Measurements from ENCODE around the gene VPS13C.
"Not testable (repeated sequence)": the region's sequence is repeated elsewhere in the genome, so short reads cannot be mapped to it uniquely, and the experiment has no call there.

The VPS13C gene

DNA sequence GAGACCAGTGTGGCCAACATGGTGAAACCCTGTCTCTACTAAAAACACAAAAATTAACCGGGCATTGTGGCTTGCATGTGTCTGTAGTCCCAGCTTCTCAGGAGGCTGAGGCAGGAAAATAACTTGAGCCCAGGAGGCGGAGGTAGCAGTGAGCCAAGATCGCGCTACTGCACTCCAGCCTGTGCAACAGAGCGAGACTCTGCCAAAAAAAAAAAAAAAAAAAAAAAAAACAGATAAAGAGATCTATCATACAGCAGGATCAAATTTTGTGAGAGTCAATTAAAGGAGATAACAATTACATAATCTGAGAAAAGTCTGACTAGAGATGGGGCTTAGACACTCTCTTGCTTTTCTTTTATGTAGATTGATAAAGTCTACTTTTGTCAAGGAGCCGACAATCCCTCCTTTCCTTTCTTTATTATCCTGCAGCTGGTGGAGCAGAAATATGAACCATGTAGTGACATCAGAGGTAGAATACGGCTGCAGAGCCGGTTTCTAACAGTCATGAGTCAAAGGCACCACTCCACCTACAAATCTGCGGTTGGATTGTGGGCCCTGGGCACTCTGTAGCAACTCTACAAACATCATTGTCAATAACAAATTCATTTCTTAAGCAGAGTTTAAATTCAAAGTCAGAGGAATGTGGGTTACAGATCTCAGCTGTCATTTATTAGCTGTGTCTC lies 15.5 kb upstream of the VPS13C start:
- no peak for DNase-seq

DNA sequence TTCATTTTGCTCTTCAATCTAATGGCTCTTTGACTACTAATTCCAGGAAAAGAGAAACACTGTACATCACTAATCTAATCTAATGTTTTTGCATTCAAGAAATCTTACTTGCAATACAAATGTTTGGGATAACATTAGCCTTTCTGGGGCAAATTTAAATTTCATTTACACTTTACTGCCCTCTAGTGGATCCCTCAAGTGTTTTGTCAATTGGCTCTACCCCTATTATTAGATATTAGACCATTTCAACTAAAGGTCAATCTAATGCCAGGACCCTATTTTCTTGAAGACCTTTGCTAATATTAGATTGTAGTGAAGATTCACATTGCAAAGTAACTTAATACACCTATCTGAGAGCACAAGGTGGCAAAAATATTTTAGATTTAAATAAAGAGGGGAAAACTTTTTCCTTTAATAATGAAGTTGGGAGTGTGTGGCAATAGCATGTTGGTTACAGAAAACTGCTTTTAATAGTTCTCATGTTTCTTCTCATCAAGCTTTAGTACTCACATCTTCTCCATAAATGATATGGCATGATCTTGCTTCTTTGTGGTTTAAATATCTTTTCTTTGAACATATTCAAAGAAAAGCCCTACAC lies 11.6 kb upstream of the VPS13C start:
- peak; percentile 60 for DNase-seq

GRCh38 chr15:62069551-62069950 lies 9.3 kb upstream of the VPS13C start:
- no peak for DNase-seq

DNA sequence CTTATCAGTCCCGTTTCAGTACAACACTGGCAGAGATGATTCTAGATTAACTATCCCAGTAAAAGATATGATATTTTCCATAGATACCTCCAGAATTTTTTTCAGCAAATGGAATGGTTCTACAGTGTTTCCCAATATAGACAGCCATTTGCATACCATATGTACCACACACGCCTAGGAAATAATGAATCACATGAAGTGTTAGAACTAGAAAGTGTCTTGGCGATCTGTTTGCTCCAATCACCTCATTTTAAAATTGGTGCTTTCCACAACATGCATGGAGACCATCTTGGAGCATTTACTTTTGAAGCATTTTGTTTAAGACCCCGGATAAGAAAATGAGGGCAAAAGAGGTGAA lies 8.5 kb upstream of the VPS13C start:
- DNase-seq: no peak

DNA sequence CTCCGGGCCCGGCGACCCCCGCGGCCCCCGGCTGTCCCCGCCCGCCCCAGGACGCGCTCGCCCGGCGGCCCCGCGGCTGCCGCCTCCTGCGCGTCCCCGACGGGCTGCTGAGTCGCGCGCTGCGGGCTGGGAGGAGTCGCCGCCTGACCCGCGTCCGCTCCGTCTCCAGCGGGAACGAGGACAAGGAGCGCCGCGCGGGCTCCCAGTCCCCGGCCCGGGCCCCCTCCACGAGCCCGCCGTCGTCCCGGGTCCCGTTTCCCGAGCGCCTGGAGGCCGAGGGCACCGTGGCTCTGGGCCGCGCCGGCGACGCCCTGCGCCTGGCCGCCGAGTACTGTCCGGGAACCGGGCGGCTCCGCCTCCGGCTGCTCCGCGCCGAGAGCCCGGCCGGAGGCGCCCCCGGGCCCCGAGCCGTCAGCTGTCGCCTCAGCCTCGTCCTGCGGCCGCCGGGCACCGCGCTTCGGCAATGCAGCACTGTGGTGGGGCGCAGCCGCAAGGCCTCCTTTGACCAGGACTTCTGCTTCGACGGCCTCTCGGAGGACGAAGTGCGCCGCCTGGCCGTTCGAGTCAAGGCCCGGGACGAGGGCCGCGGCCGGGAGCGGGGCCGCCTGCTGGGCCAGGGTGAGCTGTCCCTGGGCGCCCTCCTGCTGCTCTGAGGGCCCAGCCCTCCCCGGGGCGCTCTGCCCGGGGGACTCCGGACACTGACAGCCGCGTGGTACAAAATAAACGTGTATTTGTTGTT lies 8.0 kb upstream of the VPS13C start:
- DNase-seq: no peak

DNA sequence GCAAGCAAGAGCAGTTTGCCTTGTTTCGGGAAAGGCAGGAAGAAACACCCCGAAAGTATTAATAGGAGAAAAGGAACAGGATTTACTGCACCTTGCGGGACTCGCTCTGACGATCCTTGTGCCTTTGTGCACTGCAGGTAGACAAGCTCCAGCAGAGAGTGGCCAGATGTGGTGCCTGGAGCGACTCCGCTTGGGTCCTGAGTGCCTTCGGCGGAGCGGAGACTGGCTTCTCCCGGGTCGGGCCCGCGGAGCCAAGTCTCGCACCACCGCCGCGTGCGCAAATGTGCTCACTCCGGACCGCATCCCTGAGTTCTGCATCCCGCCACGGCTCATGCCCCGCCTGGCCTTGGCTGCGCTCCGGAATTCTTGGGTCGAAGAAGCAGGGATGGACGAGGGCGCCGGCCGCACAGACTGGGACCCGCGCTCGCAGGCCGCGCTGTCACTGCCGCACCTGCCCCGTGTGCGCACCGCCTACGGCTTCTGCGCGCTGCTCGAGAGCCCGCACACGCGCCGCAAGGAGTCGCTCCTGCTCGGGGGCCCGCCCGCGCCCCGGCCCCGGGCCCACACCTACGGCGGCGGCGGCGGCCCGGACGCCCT lies 7.3 kb upstream of the VPS13C start:
- DNase-seq: no peak

DNA sequence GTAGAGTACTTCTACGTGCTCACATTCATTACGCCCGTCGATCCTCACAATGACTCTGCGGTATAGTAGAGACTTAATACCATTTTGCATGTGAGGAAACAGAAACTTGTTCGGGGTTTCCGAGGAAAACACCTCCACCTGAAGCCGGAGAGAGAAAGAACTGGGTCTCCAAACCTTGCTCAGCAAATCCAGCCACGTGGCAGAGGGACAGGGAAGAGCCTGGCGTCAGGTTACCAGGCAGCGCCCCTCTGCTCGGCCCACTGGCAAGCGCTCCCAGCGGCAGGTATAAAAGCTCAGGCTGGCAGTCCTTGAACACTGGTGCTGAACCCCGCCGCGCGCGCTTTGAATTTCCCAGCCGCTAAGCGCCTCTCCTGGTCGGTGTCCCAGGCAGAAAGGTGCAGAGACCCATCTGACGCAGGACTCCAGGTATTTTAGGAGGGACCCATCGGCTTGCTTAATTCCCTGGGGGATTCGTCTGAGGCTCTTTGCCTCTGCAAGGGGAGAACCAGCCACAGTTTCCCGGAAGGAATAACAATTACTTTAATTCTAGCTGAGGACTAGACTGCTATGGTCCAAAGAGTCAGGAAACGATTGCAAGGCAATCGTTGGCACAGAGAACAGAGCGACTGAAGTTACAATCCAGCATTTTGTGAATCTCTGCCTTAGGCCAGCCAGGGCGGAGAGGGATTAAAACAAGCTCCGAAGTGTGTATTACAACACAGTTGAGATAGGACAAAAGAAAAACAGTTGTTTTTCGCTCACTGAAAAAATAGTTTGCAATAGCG lies 6.6 kb upstream of the VPS13C start, which contains the start of gene C2CD4A:
C2CD4A (plus strand) TSS at position 315 of the 785 bp plus-strand sequence. CDS start 637 bp downstream, outside the sequence.
- peak; percentile 45 for DNase-seq

- DNase-seq: no peak
These were observed 3.8 kb upstream of the VPS13C start for GRCh38 chr15:62063825-62064635.

GRCh38 chr15:62060896-62061280 lies 641 bp upstream of the VPS13C start:
- DNase-seq: no peak

DNA sequence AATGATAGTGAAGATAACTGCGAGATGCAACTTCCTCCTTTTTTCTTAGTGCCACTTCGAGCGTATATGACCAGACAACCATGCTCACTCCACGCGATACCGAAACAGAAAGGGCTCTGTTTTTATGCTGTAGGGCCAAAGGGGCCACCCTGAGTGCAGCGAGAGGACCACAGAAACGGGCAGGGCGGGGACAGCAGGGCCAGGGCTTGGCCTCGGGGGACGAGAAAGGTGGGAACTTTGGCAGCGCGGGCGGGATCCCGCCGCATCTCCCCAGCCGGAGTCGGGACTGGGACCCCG lies 483 bp downstream of the VPS13C start:
- DNase-seq: peak; percentile 64

- no peak for DNase-seq
These were observed 985 bp downstream of the VPS13C start for GRCh38 chr15:62059108-62059815.

- DNase-seq: no peak
These were observed 1.8 kb downstream of the VPS13C start for GRCh38 chr15:62058327-62059028.

- no peak for DNase-seq
These were observed 2.8 kb downstream of the VPS13C start for GRCh38 chr15:62057341-62057980.

DNA sequence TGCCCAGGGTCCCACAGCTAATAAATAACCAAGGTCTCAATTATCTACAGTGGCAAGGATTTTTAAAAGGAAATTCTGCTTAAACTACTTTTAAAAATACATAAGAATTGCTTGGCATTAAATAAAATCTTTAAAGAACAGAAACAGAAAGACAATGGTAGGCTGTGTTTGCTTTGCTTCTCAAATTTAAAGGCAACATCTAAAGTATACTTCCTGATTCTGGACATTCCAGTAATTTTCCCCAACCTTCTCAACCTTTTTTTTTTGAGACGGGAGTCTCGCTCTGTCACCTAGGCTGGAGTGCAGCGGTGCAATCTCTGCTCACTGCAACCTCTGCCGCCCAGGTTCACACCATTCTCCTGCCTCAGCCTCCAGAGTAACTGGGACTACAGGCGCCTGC lies 5.3 kb downstream of the VPS13C start:
- DNase-seq: no peak

DNA sequence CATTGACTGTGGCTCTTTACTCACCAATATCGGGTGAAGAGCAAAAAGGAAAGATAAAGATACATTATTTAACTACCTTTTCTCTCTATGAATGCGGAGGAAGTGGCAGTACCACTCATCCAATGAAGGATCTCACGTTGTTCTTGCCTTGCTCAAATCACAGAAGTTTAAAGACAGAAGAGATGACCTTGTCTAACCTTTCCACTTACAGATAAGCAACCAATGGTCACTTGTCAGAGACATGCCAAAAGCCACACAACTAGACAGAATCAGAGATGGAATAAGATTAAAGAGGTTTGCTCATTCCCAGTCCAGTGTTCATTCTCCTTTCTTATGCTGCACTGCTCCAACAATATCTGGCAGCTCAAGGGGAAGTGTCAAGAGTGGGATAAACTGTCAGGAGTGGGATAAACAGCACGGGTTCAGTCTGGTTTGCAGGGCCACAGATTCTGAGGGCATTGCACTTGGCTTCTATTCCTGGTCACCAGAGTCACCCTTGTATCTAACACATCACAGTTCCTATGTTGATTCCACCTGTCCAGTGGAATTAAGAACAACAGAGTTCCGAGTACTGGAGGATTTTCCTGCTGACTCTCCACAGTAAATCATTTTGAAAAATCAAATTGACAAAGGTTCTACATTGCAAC lies 6.7 kb downstream of the VPS13C start:
- DNase-seq: no peak

DNA sequence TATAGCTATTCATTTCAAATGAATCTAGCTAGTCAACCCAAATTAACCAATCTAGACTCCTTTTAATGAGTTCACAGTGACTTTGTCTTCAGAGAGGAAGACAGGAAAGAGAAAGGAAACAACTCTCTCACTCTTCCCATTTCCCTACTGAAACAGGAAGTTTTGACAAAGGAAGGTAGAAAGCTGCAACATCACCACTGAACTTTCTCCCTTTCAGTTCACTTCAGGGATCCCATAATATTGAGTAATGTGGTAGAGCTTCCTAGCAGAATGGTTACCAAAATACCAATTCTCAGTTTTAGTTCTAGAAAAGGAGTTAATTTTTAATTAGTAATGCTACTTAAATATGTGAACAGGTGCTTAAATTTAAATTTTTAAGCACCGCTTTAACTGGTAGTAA lies 7.5 kb downstream of the VPS13C start:
- no peak for DNase-seq

- no peak for DNase-seq
These were observed 9.1 kb downstream of the VPS13C start for GRCh38 chr15:62051166-62051565.

GRCh38 chr15:62050115-62050514 lies 10.1 kb downstream of the VPS13C start:
- DNase-seq: no peak

DNA sequence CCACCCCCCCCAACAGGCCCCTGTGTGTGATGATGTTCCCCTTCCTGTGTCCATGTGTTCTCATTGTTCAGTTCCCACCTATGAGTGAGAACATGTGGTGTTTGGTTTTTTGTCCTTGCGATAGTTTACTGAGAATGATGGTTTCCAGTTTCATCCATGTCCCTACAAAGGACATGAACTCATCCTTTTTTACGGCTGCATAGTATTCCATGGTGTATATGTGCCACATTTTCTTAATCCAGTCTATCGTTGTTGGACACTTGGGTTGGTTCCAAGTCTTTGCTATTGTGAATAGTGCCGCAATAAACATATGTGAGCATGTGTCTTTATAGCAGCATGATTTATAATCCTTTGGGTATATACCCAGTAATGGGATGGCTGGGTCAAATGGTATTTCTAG lies 12.0 kb downstream of the VPS13C start:
- DNase-seq: not testable (repeated sequence)

DNA sequence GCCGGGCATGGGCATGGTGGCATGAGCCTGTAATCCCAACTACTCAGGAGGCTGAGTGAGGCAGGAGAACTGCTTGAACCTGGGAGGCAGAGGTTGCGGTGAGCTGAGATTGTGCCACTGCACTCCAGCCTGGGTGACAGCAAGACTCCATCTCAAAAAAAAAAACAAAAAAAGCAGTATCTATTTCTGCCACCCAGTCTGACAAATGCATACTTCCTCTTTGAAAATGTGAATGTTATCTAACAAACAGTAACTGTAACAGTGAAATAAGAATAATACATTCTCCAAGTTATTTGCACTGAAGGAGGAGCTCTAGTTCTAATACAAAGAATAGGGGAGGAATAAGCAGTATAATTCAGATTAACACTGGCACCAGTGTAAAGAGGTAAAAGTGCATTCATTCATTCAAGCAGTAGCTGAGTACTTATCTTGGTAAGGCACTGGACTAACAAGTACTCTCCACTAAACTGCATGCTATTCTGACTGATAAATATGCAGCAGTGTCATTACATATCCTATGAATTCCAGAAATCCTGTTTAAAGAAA lies 12.9 kb downstream of the VPS13C start:
- DNase-seq: no peak

Measured in CD4-positive, alpha-beta T cell treated with Interleukin-4 for 4 hours (primary cell).